Colonic mucosa (tissue), 4 donors: ENCODE results near the gene FES. TPM values are rescaled to one million over a fixed set of nuclear protein-coding genes. Genes with fewer than 3 reads are reported as not detected.

Experiments used
- DNase-seq: peaks from one replicate; pipeline ENCODE4 v3.0.0-alpha.2; 2020
- H3K27ac ChIP-seq: fragments of 200-600 bp; one replicate; pipeline ENCODE4 v1.8.0; 2021
- H3K27me3 ChIP-seq: fragments of 200-600 bp; one replicate; pipeline ENCODE4 v1.8.0; 2021
- H3K36me3 ChIP-seq: fragments of 200-600 bp; one replicate; pipeline ENCODE4 v1.8.0; 2021
- H3K4me1 ChIP-seq: fragments of 200-600 bp; one replicate; pipeline ENCODE4 v1.8.0; 2021; ENCODE audit warnings: mild to moderate bottlenecking
- H3K4me3 ChIP-seq: fragments of 200-600 bp; one replicate; pipeline ENCODE4 v1.8.0; 2021
- H3K9ac ChIP-seq, 2 donors: one replicate each; pipeline ENCODE4 v1.7.0; 2013; ENCODE audit warnings: control low read depth in 2 of 2, low read depth in 2 of 2, low read length in 2 of 2
- H3K9me3 ChIP-seq: fragments of 200-600 bp; one replicate; pipeline ENCODE4 v1.8.0; 2021
- CTCF ChIP-seq: fragments of 200-600 bp; IDR thresholded peaks from one replicate; pipeline ENCODE4 v1.8.0; 2022; ENCODE audit warnings: antibody characterized with exemption, mild to moderate bottlenecking
- intact Hi-C: fragments of 100-400 bp; cut with DNase I; formaldehyde crosslinking; loops from one replicate; pipeline ENCODE4 v1.14.1; 2022
- total RNA-seq, 2 donors: library from RNA; stranded (reverse); fragmentation: NEBNext Ultra II Directional in 1 of 2; extraction: Animal tissue kit (Norgen Biotek cat#: 25700) in 1 of 2; gene quantifications; one replicate each; pipeline ENCODE4 v1.2.1, GENCODE V29; 2021
- donor health status: healthy.
- donor health status: DM: no; HTN: no; CAD: no.
- donor health status: DM: no; HTN: no; CAD: no.

FES gene
- total RNA-seq, 2 donors from 2014 or later = 6.5 to 8.8 TPM

GRCh38 chr15:90875549-90875981, 8.7 kb upstream of the FES start:
- intact Hi-C loops = no loop called here
- H3K36me3 ChIP-seq = peaks cover 20% of the 10 kb centered on the region

GRCh38 chr15:90876046-90876445, 8.3 kb upstream of the FES start:
- no peak overlapping the region for H3K4me3 ChIP-seq
- no peaks in the 10 kb centered on the region for H3K9me3 ChIP-seq
- no peak for DNase-seq
- no peak overlapping the region for H3K9ac ChIP-seq
- intact Hi-C loops = no loop called here
- TF ChIP-seq CTCF = no peak
- H3K27me3 ChIP-seq = no peaks in the 10 kb centered on the region
- peaks cover 19% of the 10 kb centered on the region for H3K4me1 ChIP-seq
- peaks cover 20% of the 10 kb centered on the region for H3K36me3 ChIP-seq
- no peak overlapping the region for H3K27ac ChIP-seq

More at GRCh38 chr15:90875549-90875981, 8.7 kb upstream of the FES start:
- Histone ChIP-seq H3K9me3 (no peaks in the 10 kb centered on the region), H3K4me1 (peaks cover 21% of the 10 kb centered on the region), H3K9ac (no peak overlapping the region), H3K4me3 (no peak overlapping the region), H3K27ac (no peak overlapping the region), H3K27me3 (no peaks in the 10 kb centered on the region)
- DNase-seq = no peak
- no peak for TF ChIP-seq CTCF

DNA sequence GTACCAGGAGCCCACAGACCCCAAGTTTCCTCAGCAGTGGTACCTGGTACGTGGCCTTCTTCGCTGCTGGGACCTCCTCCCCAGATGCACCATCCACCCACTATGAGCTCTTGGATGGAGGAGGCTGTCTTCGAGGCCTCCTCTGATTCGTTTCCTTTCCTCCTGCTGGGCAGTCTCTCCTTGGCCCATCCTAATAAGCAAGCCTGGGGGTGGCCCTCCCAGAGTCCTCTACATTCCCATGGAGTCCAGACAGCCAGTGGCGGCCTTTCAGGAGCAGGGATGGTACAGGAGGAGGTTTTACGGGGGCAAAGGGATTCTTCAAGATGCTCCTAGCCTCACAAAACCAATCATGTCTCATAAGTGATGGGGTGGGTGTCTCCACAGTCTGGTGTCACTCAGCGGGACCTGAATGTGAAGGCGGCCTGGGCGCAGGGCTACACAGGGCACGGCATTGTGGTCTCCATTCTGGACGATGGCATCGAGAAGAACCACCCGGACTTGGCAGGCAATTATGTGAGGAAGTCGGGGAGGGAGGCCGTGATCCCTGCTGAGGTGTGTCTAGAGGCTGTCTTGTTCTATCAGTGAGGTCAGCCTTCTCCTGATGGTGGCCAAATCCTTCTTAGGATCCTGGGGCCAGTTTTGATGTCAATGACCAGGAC, 7.7 kb upstream of the FES start:
- Histone ChIP-seq H3K4me3 (no peak overlapping the region), H3K9me3 (no peaks in the 10 kb centered on the region), H3K36me3 (peaks cover 20% of the 10 kb centered on the region), H3K4me1 (peaks cover 19% of the 10 kb centered on the region), H3K9ac (no peak overlapping the region), H3K27ac (no peak overlapping the region), H3K27me3 (no peaks in the 10 kb centered on the region)
- no peak for TF ChIP-seq CTCF
- intact Hi-C loops = no loop called here
- no peak for DNase-seq

DNA sequence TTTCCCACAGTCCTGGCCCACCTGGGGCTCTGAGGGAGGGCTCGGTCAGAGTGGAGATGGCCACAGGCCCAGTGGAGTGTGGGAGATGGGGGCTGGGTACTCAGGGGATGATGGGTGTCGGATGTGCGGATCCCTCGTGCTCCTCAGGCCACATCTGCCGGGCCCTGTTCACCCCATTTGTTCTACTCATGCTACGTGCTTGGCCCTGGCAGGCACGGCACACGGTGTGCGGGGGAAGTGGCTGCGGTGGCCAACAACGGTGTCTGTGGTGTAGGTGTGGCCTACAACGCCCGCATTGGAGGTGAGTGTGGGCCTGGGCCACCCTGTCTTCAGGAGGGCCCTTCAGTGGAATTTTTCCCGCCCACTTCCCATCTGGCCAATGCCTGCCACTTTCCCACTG, 7.0 kb upstream of the FES start:
- DNase-seq = no peak
- H3K4me1 ChIP-seq = peaks cover 19% of the 10 kb centered on the region
- H3K27me3 ChIP-seq = no peaks in the 10 kb centered on the region
- no peak for TF ChIP-seq CTCF
- H3K36me3 ChIP-seq = peaks cover 20% of the 10 kb centered on the region
- H3K9me3 ChIP-seq = no peaks in the 10 kb centered on the region
- H3K4me3 ChIP-seq = no peak overlapping the region
- H3K9ac ChIP-seq = no peak overlapping the region
- no peak overlapping the region for H3K27ac ChIP-seq
- intact Hi-C loops = no loop called here

- H3K9me3 ChIP-seq = no peaks in the 10 kb centered on the region
- H3K9ac ChIP-seq = no peak overlapping the region
- TF ChIP-seq CTCF = no peak
- DNase-seq = no peak
- no peaks in the 10 kb centered on the region for H3K27me3 ChIP-seq
- intact Hi-C loops = no loop called here
- H3K27ac ChIP-seq = no peak overlapping the region
- peaks cover 13% of the 10 kb centered on the region for H3K4me1 ChIP-seq
- H3K4me3 ChIP-seq = no peak overlapping the region
- H3K36me3 ChIP-seq = peaks cover 20% of the 10 kb centered on the region
Measured at GRCh38 chr15:90877996-90878395, 6.3 kb upstream of the FES start.
